Lower leg skin (tissue), 4 donors: Measurements from ENCODE around the gene PNPLA8. TPM values are rescaled to one million over a fixed set of nuclear protein-coding genes. Genes with fewer than 3 reads are reported as not detected.
A peak's percentile ranks its signal among the peaks of the same experiment; 100 is the strongest.

Experiments used
- DNase-seq, 2 donors: peaks; one replicate each; pipeline ENCODE4 v3.0.0-alpha.2; 2019; ENCODE audit warnings: low spot score in 2 of 2
- H3K4me3 ChIP-seq: fragments of 200-600 bp; sonication (generic); 2 replicates; pipeline ENCODE4 v1.5.1; 2017; ENCODE audit warnings: mild to moderate bottlenecking, low read depth; ENCODE audit not compliant: poor library complexity, severe bottlenecking
- POLR2A ChIP-seq, 2 donors: fragments of 450-650 bp; IDR thresholded peaks; one replicate each; pipeline ENCODE4 v1.6.1; 2016 to 2017; ENCODE audit warnings: antibody characterized with exemption in 2 of 2, mild to moderate bottlenecking in 1 of 2, moderate library complexity in 1 of 2
- WGBS, 2 donors: methylation state at CpG; one replicate each; pipeline ENCODE4 v1.1.5; 2018; 5-methylcytosine and 5-hydroxymethylcytosine counted together
- intact Hi-C: fragments of 100-400 bp; cut with DNase I; formaldehyde crosslinking; loops from one replicate; pipeline ENCODE4 v1.15.0; 2023; ENCODE audit warnings: low total_unique reads
- total RNA-seq, 4 donors: library from RNA; depleted of rRNA; stranded (reverse); fragments of >200 nt; gene quantifications; one replicate each; pipeline ENCODE4 v1.1.0, GENCODE V29; 2016
- TF ChIP-seq, protein P1 (sequence below), 3 donors: fragments of 450-650 bp; IDR thresholded peaks; one replicate each; pipeline ENCODE4 v1.5.1; 2016; ENCODE audit warnings: antibody characterized with exemption in 3 of 3, mild to moderate bottlenecking in 3 of 3, moderate library complexity in 2 of 3

Gene PNPLA8, protein sequence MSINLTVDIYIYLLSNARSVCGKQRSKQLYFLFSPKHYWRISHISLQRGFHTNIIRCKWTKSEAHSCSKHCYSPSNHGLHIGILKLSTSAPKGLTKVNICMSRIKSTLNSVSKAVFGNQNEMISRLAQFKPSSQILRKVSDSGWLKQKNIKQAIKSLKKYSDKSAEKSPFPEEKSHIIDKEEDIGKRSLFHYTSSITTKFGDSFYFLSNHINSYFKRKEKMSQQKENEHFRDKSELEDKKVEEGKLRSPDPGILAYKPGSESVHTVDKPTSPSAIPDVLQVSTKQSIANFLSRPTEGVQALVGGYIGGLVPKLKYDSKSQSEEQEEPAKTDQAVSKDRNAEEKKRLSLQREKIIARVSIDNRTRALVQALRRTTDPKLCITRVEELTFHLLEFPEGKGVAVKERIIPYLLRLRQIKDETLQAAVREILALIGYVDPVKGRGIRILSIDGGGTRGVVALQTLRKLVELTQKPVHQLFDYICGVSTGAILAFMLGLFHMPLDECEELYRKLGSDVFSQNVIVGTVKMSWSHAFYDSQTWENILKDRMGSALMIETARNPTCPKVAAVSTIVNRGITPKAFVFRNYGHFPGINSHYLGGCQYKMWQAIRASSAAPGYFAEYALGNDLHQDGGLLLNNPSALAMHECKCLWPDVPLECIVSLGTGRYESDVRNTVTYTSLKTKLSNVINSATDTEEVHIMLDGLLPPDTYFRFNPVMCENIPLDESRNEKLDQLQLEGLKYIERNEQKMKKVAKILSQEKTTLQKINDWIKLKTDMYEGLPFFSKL
- total RNA-seq, result 10 to 100 TPM; 25.6 to 37.1 (median 33.3) TPM

DNA sequence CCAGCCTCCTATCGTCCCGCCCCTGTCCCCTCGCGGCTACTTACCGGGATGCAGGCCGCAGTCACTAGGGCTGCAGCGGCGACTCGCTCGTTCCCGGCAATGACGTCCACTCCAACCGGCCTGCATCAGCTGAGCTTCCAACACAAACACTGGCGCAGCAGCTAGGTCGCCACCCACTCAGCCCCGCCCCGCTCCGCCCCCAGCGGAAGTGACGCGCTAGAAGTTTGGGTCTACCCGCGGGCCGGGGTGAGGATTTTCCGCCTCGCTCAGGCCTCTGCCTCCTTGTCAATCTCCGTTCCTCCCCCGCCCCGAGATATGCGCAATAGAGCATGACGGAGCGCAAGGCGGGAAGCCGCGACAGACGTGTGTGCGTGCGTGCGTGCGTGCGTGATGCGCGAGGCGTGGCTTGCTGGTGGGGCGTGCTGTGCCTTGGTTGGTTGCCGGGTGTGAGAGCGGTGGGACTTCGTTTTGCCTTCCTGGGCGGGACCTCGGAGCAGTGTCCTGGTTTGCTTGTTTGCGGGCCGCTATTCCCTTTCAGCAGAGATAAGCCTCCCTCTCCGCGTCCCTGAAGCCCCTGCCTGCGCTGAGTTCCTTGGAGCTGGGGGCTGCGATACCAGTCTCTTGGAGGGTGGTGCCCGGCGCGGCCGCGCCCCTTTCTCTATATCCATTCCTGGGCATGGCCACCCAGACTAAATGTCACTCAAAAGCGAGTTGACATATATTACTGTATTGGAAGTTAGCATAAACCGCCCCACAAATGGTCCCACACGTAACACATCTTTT is at the start of gene PNPLA8:
PNPLA8 (minus strand) TSS at position 151 of the 783 bp plus-strand sequence. CDS start 10,644 bp downstream, outside the sequence.
- peak in 1 of 2 donors; percentile 52 for TF ChIP-seq POLR2A (IDR thresholded peaks at IDR 0.05)
- TF ChIP-seq, protein P1, sequence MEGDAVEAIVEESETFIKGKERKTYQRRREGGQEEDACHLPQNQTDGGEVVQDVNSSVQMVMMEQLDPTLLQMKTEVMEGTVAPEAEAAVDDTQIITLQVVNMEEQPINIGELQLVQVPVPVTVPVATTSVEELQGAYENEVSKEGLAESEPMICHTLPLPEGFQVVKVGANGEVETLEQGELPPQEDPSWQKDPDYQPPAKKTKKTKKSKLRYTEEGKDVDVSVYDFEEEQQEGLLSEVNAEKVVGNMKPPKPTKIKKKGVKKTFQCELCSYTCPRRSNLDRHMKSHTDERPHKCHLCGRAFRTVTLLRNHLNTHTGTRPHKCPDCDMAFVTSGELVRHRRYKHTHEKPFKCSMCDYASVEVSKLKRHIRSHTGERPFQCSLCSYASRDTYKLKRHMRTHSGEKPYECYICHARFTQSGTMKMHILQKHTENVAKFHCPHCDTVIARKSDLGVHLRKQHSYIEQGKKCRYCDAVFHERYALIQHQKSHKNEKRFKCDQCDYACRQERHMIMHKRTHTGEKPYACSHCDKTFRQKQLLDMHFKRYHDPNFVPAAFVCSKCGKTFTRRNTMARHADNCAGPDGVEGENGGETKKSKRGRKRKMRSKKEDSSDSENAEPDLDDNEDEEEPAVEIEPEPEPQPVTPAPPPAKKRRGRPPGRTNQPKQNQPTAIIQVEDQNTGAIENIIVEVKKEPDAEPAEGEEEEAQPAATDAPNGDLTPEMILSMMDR (IDR thresholded peaks at IDR 0.05), result no peak
- peak within 1 kb of the TSS; percentile 53 for H3K4me3 ChIP-seq
- DNase-seq, result peak; percentile 100
- 0% methylated on average over 39 to 55 of the region's 64 CpGs for WGBS, 2 donors
- intact Hi-C loops, result no loop called here

DNA sequence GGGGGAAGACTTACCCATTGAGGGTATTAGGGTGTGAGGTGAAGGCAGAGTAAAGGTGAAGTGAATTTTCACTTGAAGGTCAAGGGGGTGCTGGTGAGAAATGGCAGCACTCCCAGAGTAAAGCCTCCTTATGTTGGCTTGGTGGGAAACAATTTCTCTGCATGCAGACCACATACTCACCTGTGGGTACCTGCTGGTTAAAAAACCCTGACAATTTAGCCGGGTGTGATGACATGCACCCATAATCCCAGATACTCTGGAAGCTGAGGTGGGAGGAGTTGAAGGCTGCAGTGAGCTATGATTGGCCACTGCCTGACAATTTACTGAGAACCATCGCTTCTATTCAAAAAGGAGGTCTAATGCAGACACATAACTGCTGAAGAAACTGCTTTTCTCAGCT is 49.2 kb upstream of the PNPLA8 start:
- intact Hi-C loops, result no loop called here
- no peak overlapping the region for H3K4me3 ChIP-seq
- TF ChIP-seq, protein P1 (IDR thresholded peaks at IDR 0.05), result no peak
- no peak for TF ChIP-seq POLR2A (IDR thresholded peaks at IDR 0.05)
- no peak for DNase-seq
- WGBS, 2 donors, result 52 to 83% methylated on average over 2 of the region's 2 CpGs

DNA sequence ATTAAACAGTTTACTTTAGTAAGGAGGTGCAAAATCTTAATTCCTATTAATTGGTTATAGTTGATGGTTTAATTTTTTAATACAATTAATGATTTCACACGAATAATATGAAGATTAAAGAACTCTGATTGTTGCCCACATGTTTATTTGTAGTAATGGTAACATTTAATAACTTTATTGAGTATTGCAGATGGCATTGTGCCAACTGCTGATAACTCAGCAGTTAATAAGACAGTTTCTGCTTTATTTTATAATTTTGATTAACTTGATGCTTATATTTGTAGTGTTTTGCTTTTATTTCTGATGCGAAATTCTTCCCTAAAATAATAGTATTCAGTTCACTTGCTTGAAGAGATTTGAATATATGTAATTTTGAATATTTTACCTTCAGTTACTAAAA is 46.5 kb upstream of the PNPLA8 start:
- WGBS, 2 donors, result 95 to 97% methylated on average over 2 of the region's 2 CpGs
- no peak overlapping the region for H3K4me3 ChIP-seq
- TF ChIP-seq, protein P1 (IDR thresholded peaks at IDR 0.05), result no peak
- no peak for TF ChIP-seq POLR2A (IDR thresholded peaks at IDR 0.05)
- intact Hi-C loops, result no loop called here
- DNase-seq, result no peak

DNA sequence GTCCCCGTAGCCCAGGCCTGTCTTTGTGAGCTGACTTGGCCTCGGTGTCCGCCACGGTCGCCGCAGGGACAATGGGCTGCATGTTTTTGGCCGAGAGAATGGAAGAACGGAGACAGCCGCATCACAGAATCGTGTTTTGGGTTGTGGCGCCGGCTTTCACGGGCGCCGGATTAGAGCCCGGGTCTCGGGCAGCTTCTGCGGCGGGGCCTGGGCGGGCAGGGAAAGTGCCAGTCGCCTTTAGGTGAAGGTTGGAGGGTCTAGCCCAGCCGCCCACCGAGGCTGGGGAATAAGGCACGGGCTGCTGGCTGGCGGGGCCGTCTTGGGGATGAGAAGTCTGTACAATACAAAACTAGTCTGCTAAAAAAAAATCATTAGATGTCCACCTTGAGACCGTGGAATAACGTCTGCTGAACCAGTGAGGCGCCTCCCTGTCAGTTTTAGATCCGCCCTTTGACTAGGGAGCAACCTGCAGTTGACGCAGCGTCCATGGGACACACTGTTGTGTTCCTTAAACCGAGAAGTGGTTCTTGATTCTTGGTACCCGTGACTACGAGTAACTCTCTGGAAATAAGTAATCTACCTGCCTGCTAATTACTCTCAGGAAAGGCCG is 44.3 kb upstream of the PNPLA8 start:
- H3K4me3 ChIP-seq, result peak overlapping the region; percentile 89
- DNase-seq, result peak; percentile 32 to 84
- intact Hi-C loops, result no loop called here
- no peak for TF ChIP-seq POLR2A (IDR thresholded peaks at IDR 0.05)
- TF ChIP-seq, protein P1 (IDR thresholded peaks at IDR 0.05), result no peak
- WGBS, 2 donors, result 0% methylated on average over 36 of the region's 36 CpGs
